ENCODE measurements around the gene LTA.

DNA sequence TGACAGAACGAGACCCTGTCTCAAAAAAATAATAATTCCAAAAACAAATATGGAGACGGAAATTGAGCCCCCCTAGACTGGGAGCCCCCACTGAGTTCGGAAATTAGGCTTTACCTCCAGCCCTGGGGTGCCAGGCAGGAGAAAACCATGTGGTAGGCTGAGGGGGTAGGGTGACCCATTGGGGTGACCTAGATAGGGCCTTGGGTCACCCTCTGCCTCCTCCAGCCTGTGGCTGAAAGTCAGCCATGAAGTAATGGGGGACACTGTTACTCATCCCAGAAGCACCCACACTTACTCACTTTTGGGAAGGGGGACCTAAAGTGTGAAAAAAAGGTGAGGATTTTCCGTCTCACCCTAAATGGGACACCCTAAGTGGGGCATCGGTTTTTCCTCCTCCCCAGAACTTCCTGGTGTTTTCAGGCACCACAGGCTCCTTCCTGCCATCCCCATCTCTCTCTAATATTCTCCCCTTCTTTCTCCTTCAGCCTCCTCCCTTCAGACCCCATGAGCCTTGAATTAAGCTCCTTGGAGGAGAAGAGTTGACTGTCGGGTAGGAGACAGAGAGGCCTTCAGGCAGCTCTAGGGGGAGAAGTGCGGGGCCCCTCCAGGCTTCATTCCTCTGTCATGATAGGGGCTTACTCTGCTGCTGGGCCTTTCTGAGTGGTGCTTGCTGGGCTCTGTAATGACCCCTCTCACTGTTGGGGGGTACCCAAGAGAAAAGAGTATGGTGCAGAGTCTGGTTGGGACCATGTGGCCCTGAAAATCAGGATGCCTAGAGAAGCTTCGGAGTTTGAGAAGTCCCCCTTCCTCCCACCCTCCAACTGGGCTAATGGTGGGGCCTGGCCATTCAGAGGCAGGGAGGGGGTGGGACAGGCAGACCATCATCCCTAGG is 7.7 kb downstream of the LTA start:
- TF ChIP-seq, protein P1, sequence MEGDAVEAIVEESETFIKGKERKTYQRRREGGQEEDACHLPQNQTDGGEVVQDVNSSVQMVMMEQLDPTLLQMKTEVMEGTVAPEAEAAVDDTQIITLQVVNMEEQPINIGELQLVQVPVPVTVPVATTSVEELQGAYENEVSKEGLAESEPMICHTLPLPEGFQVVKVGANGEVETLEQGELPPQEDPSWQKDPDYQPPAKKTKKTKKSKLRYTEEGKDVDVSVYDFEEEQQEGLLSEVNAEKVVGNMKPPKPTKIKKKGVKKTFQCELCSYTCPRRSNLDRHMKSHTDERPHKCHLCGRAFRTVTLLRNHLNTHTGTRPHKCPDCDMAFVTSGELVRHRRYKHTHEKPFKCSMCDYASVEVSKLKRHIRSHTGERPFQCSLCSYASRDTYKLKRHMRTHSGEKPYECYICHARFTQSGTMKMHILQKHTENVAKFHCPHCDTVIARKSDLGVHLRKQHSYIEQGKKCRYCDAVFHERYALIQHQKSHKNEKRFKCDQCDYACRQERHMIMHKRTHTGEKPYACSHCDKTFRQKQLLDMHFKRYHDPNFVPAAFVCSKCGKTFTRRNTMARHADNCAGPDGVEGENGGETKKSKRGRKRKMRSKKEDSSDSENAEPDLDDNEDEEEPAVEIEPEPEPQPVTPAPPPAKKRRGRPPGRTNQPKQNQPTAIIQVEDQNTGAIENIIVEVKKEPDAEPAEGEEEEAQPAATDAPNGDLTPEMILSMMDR (IDR thresholded peaks at IDR 0.05), result no peak
- no peak for TF ChIP-seq POLR2AphosphoS5 (IDR thresholded peaks at IDR 0.05; ENCODE audit: low read depth, low read length)
- TF ChIP-seq, protein P2, sequence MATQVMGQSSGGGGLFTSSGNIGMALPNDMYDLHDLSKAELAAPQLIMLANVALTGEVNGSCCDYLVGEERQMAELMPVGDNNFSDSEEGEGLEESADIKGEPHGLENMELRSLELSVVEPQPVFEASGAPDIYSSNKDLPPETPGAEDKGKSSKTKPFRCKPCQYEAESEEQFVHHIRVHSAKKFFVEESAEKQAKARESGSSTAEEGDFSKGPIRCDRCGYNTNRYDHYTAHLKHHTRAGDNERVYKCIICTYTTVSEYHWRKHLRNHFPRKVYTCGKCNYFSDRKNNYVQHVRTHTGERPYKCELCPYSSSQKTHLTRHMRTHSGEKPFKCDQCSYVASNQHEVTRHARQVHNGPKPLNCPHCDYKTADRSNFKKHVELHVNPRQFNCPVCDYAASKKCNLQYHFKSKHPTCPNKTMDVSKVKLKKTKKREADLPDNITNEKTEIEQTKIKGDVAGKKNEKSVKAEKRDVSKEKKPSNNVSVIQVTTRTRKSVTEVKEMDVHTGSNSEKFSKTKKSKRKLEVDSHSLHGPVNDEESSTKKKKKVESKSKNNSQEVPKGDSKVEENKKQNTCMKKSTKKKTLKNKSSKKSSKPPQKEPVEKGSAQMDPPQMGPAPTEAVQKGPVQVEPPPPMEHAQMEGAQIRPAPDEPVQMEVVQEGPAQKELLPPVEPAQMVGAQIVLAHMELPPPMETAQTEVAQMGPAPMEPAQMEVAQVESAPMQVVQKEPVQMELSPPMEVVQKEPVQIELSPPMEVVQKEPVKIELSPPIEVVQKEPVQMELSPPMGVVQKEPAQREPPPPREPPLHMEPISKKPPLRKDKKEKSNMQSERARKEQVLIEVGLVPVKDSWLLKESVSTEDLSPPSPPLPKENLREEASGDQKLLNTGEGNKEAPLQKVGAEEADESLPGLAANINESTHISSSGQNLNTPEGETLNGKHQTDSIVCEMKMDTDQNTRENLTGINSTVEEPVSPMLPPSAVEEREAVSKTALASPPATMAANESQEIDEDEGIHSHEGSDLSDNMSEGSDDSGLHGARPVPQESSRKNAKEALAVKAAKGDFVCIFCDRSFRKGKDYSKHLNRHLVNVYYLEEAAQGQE (IDR thresholded peaks at IDR 0.05; ENCODE audit: insufficient read depth in 1 of 2, low read depth in 2 of 2, low read length in 1 of 2), result no peak
- no peak for TF ChIP-seq TCF7L2 (IDR thresholded peaks at IDR 0.05; ENCODE audit: low read depth, low read length)

Data from Panc1 (cell line).